ENCODE data around the gene GNG12. TPM values are rescaled to one million over a fixed set of nuclear protein-coding genes. Genes with fewer than 3 reads are reported as not detected.

GNG12 gene
- total and polyA plus RNA-seq, 9 of the 15 experiments (the other 6 are each of a cell fraction or from before 2014, with no cell fraction given) = 2.6 to 6.0 (median 4.1) TPM

GRCh38 chr1:67682659-67683197 is 150.5 kb downstream of the GNG12 start (continued):
- TF ChIP-seq, protein P1, sequence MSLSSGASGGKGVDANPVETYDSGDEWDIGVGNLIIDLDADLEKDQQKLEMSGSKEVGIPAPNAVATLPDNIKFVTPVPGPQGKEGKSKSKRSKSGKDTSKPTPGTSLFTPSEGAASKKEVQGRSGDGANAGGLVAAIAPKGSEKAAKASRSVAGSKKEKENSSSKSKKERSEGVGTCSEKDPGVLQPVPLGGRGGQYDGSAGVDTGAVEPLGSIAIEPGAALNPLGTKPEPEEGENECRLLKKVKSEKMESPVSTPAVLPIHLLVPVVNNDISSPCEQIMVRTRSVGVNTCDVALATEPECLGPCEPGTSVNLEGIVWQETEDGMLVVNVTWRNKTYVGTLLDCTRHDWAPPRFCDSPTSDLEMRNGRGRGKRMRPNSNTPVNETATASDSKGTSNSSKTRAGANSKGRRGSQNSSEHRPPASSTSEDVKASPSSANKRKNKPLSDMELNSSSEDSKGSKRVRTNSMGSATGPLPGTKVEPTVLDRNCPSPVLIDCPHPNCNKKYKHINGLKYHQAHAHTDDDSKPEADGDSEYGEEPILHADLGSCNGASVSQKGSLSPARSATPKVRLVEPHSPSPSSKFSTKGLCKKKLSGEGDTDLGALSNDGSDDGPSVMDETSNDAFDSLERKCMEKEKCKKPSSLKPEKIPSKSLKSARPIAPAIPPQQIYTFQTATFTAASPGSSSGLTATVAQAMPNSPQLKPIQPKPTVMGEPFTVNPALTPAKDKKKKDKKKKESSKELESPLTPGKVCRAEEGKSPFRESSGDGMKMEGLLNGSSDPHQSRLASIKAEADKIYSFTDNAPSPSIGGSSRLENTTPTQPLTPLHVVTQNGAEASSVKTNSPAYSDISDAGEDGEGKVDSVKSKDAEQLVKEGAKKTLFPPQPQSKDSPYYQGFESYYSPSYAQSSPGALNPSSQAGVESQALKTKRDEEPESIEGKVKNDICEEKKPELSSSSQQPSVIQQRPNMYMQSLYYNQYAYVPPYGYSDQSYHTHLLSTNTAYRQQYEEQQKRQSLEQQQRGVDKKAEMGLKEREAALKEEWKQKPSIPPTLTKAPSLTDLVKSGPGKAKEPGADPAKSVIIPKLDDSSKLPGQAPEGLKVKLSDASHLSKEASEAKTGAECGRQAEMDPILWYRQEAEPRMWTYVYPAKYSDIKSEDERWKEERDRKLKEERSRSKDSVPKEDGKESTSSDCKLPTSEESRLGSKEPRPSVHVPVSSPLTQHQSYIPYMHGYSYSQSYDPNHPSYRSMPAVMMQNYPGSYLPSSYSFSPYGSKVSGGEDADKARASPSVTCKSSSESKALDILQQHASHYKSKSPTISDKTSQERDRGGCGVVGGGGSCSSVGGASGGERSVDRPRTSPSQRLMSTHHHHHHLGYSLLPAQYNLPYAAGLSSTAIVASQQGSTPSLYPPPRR (CRISPR knock-in tag; IDR thresholded peaks at IDR 0.05; ENCODE audit: borderline replicate concordance) = no peak
- no peak for TF ChIP-seq RBM17 (IDR thresholded peaks at IDR 0.05; ENCODE audit: borderline replicate concordance, low read depth, low read length)
- 0 out of 2 replicates have a peak, but pooled peaks have one; percentile 39 for TF ChIP-seq ZSCAN32 (CRISPR knock-in tag; IDR thresholded peaks at IDR 0.05)
- no peak for TF ChIP-seq NR2F6 (CRISPR knock-in tag; IDR thresholded peaks at IDR 0.05)
- peak; percentile 47 for TF ChIP-seq SP1 (CRISPR knock-in tag; IDR thresholded peaks at IDR 0.05)
- TF ChIP-seq HMG20A (CRISPR knock-in tag; conservative IDR thresholded peaks at IDR 0.05) = no peak
- no peak for TF ChIP-seq NCOA4 (IDR thresholded peaks at IDR 0.05; ENCODE audit: partially characterized antibody)
- no peak; the same call in 1 of the 2 replicates for TF ChIP-seq RFX1 (IDR thresholded peaks at IDR 0.05)
- TF ChIP-seq ARHGAP35 (IDR thresholded peaks at IDR 0.05; ENCODE audit: partially characterized antibody) = no peak
- TF ChIP-seq, protein P2, sequence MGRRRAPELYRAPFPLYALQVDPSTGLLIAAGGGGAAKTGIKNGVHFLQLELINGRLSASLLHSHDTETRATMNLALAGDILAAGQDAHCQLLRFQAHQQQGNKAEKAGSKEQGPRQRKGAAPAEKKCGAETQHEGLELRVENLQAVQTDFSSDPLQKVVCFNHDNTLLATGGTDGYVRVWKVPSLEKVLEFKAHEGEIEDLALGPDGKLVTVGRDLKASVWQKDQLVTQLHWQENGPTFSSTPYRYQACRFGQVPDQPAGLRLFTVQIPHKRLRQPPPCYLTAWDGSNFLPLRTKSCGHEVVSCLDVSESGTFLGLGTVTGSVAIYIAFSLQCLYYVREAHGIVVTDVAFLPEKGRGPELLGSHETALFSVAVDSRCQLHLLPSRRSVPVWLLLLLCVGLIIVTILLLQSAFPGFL (CRISPR knock-in tag; IDR thresholded peaks at IDR 0.05) = no peak
- TF ChIP-seq ZBTB34 (CRISPR knock-in tag; IDR thresholded peaks at IDR 0.05) = no peak
- no peak for TF ChIP-seq SRSF1 (IDR thresholded peaks at IDR 0.05; ENCODE audit: low read depth, low read length)
- TF ChIP-seq NONO (IDR thresholded peaks at IDR 0.05; ENCODE audit: low read depth in 2 of 2, low read length in 1 of 2) = no peak
- peak; percentile 70 for TF ChIP-seq CEBPB (tag; IDR thresholded peaks at IDR 0.05)
- TF ChIP-seq ZNF12 (CRISPR knock-in tag; IDR thresholded peaks at IDR 0.05) = no peak
- TF ChIP-seq POLR2B (IDR thresholded peaks at IDR 0.05; ENCODE audit: low read depth, partially characterized antibody) = no peak

Data from K562 (cell line).